Subcutaneous adipose tissue (tissue), 4 donors: ENCODE measurements around the gene WDR91. TPM values are rescaled to one million over a fixed set of nuclear protein-coding genes. Genes with fewer than 3 reads are reported as not detected.

Experiments
- CTCF ChIP-seq: fragments of 450-650 bp; IDR thresholded peaks from one replicate; pipeline ENCODE4 v1.5.1; 2016; ENCODE audit warnings: low read depth, mild to moderate bottlenecking, control low read depth, antibody characterized with exemption, moderate library complexity
- total RNA-seq, 4 donors: library from RNA; depleted of rRNA; stranded (reverse); fragments of >200 nt; gene quantifications; one replicate each; pipeline ENCODE4 v1.1.0, GENCODE V29; 2016

The WDR91 gene
- total RNA-seq, 4 donors from 2014 or later: 11.3 to 30.2 (median 24.1) TPM

GRCh38 chr7:135181929-135182678 lies 29.2 kb downstream of the WDR91 start:
- no peak for TF ChIP-seq CTCF

GRCh38 chr7:135181261-135181928 lies 29.9 kb downstream of the WDR91 start:
- TF ChIP-seq CTCF: no peak

GRCh38 chr7:135180122-135180521 lies 31.2 kb downstream of the WDR91 start:
- TF ChIP-seq CTCF: no peak

GRCh38 chr7:135179321-135179925 lies 31.9 kb downstream of the WDR91 start:
- TF ChIP-seq CTCF: no peak

GRCh38 chr7:135178364-135178763 lies 33.0 kb downstream of the WDR91 start:
- no peak for TF ChIP-seq CTCF

GRCh38 chr7:135177028-135177696 lies 34.2 kb downstream of the WDR91 start:
- no peak for TF ChIP-seq CTCF

- TF ChIP-seq CTCF: no peak
These were observed 35.4 kb downstream of the WDR91 start for GRCh38 chr7:135175931-135176330.
